ENCODE measurements around the gene DGKZ.
A peak's percentile ranks its signal among the peaks of the same experiment; 100 is the strongest.
"Not testable (repeated sequence)": the region's sequence is repeated elsewhere in the genome, so short reads cannot be mapped to it uniquely, and the experiment has no call there.

DGKZ gene

GRCh38 chr11:46364791-46365190 lies 17.5 kb downstream of the DGKZ start:
- no peak for DNase-seq (ENCODE audit: low read depth in 2 of 3, low spot score in 1 of 3)

GRCh38 chr11:46366260-46366659 lies 19.0 kb downstream of the DGKZ start:
- DNase-seq (ENCODE audit: low read depth in 2 of 3, low spot score in 1 of 3) = no peak

- no peak for DNase-seq (ENCODE audit: low read depth in 2 of 3, low spot score in 1 of 3)
These were observed 19.4 kb downstream of the DGKZ start for GRCh38 chr11:46366661-46367161.

GRCh38 chr11:46367244-46367915 lies 20.1 kb downstream of the DGKZ start:
- peak; percentile 46 to 72 (median 61) for DNase-seq (ENCODE audit: low read depth in 2 of 3, low spot score in 1 of 3)

GRCh38 chr11:46367916-46368267 lies 20.6 kb downstream of the DGKZ start:
- no peak for DNase-seq (ENCODE audit: low read depth in 2 of 3, low spot score in 1 of 3)

GRCh38 chr11:46369458-46370152 lies 22.3 kb downstream of the DGKZ start:
- DNase-seq (ENCODE audit: low read depth in 2 of 3, low spot score in 1 of 3) = peak in 1 of 3 donors; percentile 60

- DNase-seq (ENCODE audit: low read depth in 2 of 3, low spot score in 1 of 3) = no peak
These were observed 23.0 kb downstream of the DGKZ start for GRCh38 chr11:46370253-46370652.

GRCh38 chr11:46371262-46371661 lies 24.0 kb downstream of the DGKZ start:
- DNase-seq (ENCODE audit: low read depth in 2 of 3, low spot score in 1 of 3) = not testable (repeated sequence)

GRCh38 chr11:46372086-46372485 lies 24.8 kb downstream of the DGKZ start:
- DNase-seq (ENCODE audit: low read depth in 2 of 3, low spot score in 1 of 3) = no peak

- DNase-seq (ENCODE audit: low read depth in 2 of 3, low spot score in 1 of 3) = not testable (repeated sequence)
These were observed 25.2 kb downstream of the DGKZ start for GRCh38 chr11:46372501-46372900.

GRCh38 chr11:46373787-46374740 lies 26.8 kb downstream of the DGKZ start:
- DNase-seq (ENCODE audit: low read depth in 2 of 3, low spot score in 1 of 3) = no peak

GRCh38 chr11:46374815-46375214 lies 27.6 kb downstream of the DGKZ start:
- no peak for DNase-seq (ENCODE audit: low read depth in 2 of 3, low spot score in 1 of 3)

GRCh38 chr11:46375392-46376101 lies 28.3 kb downstream of the DGKZ start:
- no peak for DNase-seq (ENCODE audit: low read depth in 2 of 3, low spot score in 1 of 3)

GRCh38 chr11:46376258-46377050 lies 29.2 kb downstream of the DGKZ start:
- no peak for DNase-seq (ENCODE audit: low read depth in 2 of 3, low spot score in 1 of 3)

GRCh38 chr11:46377290-46377689 lies 30.0 kb downstream of the DGKZ start:
- no peak for DNase-seq (ENCODE audit: low read depth in 2 of 3, low spot score in 1 of 3)

- no peak for DNase-seq (ENCODE audit: low read depth in 2 of 3, low spot score in 1 of 3)
These were observed 30.6 kb downstream of the DGKZ start for GRCh38 chr11:46377831-46378230.

GRCh38 chr11:46378296-46378695 lies 31.0 kb downstream of the DGKZ start:
- no peak for DNase-seq (ENCODE audit: low read depth in 2 of 3, low spot score in 1 of 3)

- no peak for DNase-seq (ENCODE audit: low read depth in 2 of 3, low spot score in 1 of 3)
These were observed 31.7 kb downstream of the DGKZ start for GRCh38 chr11:46378811-46379481.

GRCh38 chr11:46379482-46380293 lies 32.4 kb downstream of the DGKZ start:
- DNase-seq (ENCODE audit: low read depth in 2 of 3, low spot score in 1 of 3) = not testable (repeated sequence)
